NCI-H1436 treated with DMSO at 0.1 percent for 48 hours (cell line): ENCODE results near the gene OR5L2.
"Not testable (repeated sequence)": the region's sequence is repeated elsewhere in the genome, so short reads cannot be mapped to it uniquely, and the experiment has no call there.

ENCODE experiments used
- DNase-seq: peaks from one replicate; lab custom pipeline; 2025; lab: John Stamatoyannopoulos, UW

OR5L2 gene

GRCh38 chr11:55826919-55827318 lies at the start of gene OR5L2:
Gene OR5L2, plus strand, starts transcription at chr11:55827219. Its CDS starts 0 bp downstream, at chr11:55827219.
- DNase-seq, result no peak

GRCh38 chr11:55791606-55792005 lies 35.4 kb upstream of the OR5L2 start:
- no peak for DNase-seq

GRCh38 chr11:55793321-55793720 lies 33.7 kb upstream of the OR5L2 start:
- no peak for DNase-seq

- DNase-seq, result no peak
These were observed 31.8 kb upstream of the OR5L2 start, which contains the start of gene OR5D14 for GRCh38 chr11:55795256-55795655. Gene OR5D14, plus strand, starts transcription at chr11:55795556. Its CDS starts 0 bp downstream, at chr11:55795556.

- DNase-seq, result no peak
These were observed 20.8 kb upstream of the OR5L2 start for GRCh38 chr11:55806248-55806647.

- DNase-seq, result no peak
These were observed 16.0 kb upstream of the OR5L2 start, which contains the start of gene OR5L1 for GRCh38 chr11:55811067-55811466. Gene OR5L1, plus strand, starts transcription at chr11:55811367. Its CDS starts 100 bp downstream, at chr11:55811467.

- no peak for DNase-seq
These were observed 7.7 kb upstream of the OR5L2 start, which contains the start of gene OR5D18 for GRCh38 chr11:55819330-55819729. Gene OR5D18, plus strand, starts transcription at chr11:55819630. Its CDS starts 0 bp downstream, at chr11:55819630.

GRCh38 chr11:55838452-55838851 lies 11.4 kb downstream of the OR5L2 start, which contains the start of gene OR5D16:
Gene OR5D16, plus strand, starts transcription at chr11:55838752. Its CDS starts 0 bp downstream, at chr11:55838752.
- DNase-seq, result no peak

- no peak for DNase-seq
These were observed 20.4 kb downstream of the OR5L2 start for GRCh38 chr11:55847453-55847852.

- DNase-seq, result no peak
These were observed 22.0 kb downstream of the OR5L2 start for GRCh38 chr11:55849037-55849436.

GRCh38 chr11:55852141-55852540 lies 25.1 kb downstream of the OR5L2 start:
- DNase-seq, result no peak

GRCh38 chr11:55854704-55855103 lies 27.7 kb downstream of the OR5L2 start:
- DNase-seq, result no peak

- DNase-seq, result not testable (repeated sequence)
These were observed 40.3 kb downstream of the OR5L2 start for GRCh38 chr11:55867354-55867753.

GRCh38 chr11:55872731-55873130 lies 45.7 kb downstream of the OR5L2 start:
- DNase-seq, result not testable (repeated sequence)

GRCh38 chr11:55873146-55873545 lies 46.1 kb downstream of the OR5L2 start:
- not testable (repeated sequence) for DNase-seq
